NT2/D1 (cell line): ENCODE results near the gene VAV3.

Source experiments
- SUZ12 ChIP-seq: IDR thresholded peaks from 2 replicates; pipeline ENCODE4 v1.6.1; 2011; ENCODE audit not compliant: insufficient read length, insufficient read depth; ENCODE audit errors: extremely low read depth
- YY1 ChIP-seq: IDR thresholded peaks from 2 replicates; pipeline ENCODE4 v1.6.1; 2011; ENCODE audit not compliant: insufficient read length, insufficient read depth
- ZNF274 ChIP-seq: IDR thresholded peaks from 2 replicates; pipeline ENCODE4 v1.6.1; 2011; ENCODE audit warnings: mild to moderate bottlenecking, low read depth, low read length

DNA sequence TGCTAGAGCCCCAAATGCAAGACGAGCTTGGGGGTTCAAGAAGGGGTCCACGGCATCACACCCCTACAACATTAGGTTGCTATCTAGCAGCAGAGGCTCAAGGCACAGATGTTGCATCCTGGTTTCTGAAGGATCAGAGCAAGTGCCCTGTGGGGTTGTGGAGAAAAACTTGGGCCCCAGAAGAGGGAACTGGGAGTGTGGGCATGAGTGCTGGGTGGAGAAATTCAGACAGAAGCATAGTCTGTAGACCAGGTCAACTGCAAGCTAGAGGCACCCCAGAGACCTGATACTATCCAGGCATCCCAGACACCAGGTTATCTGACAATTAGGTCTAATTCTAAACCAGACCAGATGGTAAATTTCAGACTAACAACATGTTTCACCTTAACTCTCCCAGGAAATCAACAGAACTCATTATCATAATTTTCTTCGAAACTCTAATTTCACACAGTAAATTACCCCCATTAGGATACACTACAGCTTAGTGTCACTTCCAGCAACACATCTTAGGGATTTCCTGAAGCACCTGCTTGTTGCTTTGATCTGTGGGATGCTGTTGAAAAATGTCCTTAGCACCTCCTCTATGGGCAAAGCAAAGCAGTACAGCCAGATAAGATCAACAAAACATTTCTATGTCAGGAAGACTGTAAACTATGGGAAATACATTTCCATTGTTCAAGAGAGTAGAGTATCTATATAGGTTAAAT, 179.3 kb downstream of the VAV3 start:
- TF ChIP-seq ZNF274 (no peak), SUZ12 (no peak), YY1 (no peak)
